Right atrium auricular region (tissue), 2 donors: ENCODE measurements around the gene HHIP. TPM values are rescaled to one million over a fixed set of nuclear protein-coding genes. Genes with fewer than 3 reads are reported as not detected.

Experiments used
- DNase-seq: peaks from one replicate; pipeline ENCODE4 v3.0.0-alpha.2; 2019; ENCODE audit warnings: low spot score
- H3K27ac ChIP-seq, 2 donors: fragments of 200-600 bp; sonication (generic); 1 replicate in 1 of 2; 2 replicates in 1 of 2; pipeline ENCODE4 v1.5.1; 2016 to 2019
- H3K27me3 ChIP-seq, 2 donors: fragments of 200-600 bp; sonication (generic); one replicate each; pipeline versions ENCODE4 v1.5.1 to v1.6.0; 2017 to 2019
- H3K36me3 ChIP-seq: fragments of 200-600 bp; sonication (generic); one replicate; pipeline ENCODE4 v1.5.1; 2016
- H3K4me1 ChIP-seq, 2 donors: fragments of 200-600 bp; sonication (generic); one replicate each; pipeline versions ENCODE4 v1.5.1 to v1.6.0; 2017 to 2019
- H3K4me3 ChIP-seq, 2 donors: fragments of 200-600 bp; sonication (generic); 1 replicate in 1 of 2; 2 replicates in 1 of 2; pipeline ENCODE4 v1.5.1; 2017 to 2019; ENCODE audit warnings: mild to moderate bottlenecking in 1 of 2, moderate library complexity in 1 of 2
- H3K9me3 ChIP-seq, 2 donors: fragments of 200-600 bp; sonication (generic); one replicate each; pipeline ENCODE4 v1.5.1; 2019
- CTCF ChIP-seq, 2 donors: fragments of 200-600 bp; sonication (generic); IDR thresholded peaks; one replicate each; pipeline ENCODE4 v1.5.1; 2019; ENCODE audit warnings: antibody characterized with exemption in 2 of 2
- total RNA-seq, 2 donors: library from RNA; depleted of rRNA; stranded (reverse); fragments of >200 nt; gene quantifications; one replicate each; pipeline ENCODE4 v1.1.0, GENCODE V29; 2016

The HHIP gene
- total RNA-seq, 2 donors from 2014 or later: 0.31 to 14.5 TPM

- DNase-seq: no peak
- TF ChIP-seq CTCF (IDR thresholded peaks at IDR 0.05): no peak
- Histone ChIP-seq H3K9me3 (no peaks in the 10 kb centered on the region), H3K4me1 (no peaks in the 10 kb centered on the region), H3K27ac (no peak overlapping the region), H3K36me3 (no peaks in the 10 kb centered on the region), H3K27me3 (no peaks in the 10 kb centered on the region), H3K4me3 (no peak overlapping the region)
Measured at GRCh38 chr4:144715230-144715629, 69.3 kb downstream of the HHIP start.

GRCh38 chr4:144716778-144717177, 70.8 kb downstream of the HHIP start:
- no peak for TF ChIP-seq CTCF (IDR thresholded peaks at IDR 0.05)
- Histone ChIP-seq H3K9me3 (no peaks in the 10 kb centered on the region), H3K27ac (no peak overlapping the region), H3K4me1 (no peaks in the 10 kb centered on the region), H3K27me3 (no peaks in the 10 kb centered on the region), H3K36me3 (no peaks in the 10 kb centered on the region), H3K4me3 (no peak overlapping the region)
- DNase-seq: no peak

- DNase-seq: no peak
- no peak for TF ChIP-seq CTCF (IDR thresholded peaks at IDR 0.05)
- Histone ChIP-seq H3K36me3 (no peaks in the 10 kb centered on the region), H3K9me3 (no peaks in the 10 kb centered on the region), H3K4me3 (no peak overlapping the region), H3K27ac (no peak overlapping the region), H3K27me3 (no peaks in the 10 kb centered on the region), H3K4me1 (no peaks in the 10 kb centered on the region)
Measured at GRCh38 chr4:144718958-144719512, 73.1 kb downstream of the HHIP start.

- TF ChIP-seq CTCF (IDR thresholded peaks at IDR 0.05): no peak
Measured at GRCh38 chr4:144720491-144720890, 74.5 kb downstream of the HHIP start.

GRCh38 chr4:144721994-144722393, 76.0 kb downstream of the HHIP start:
- Histone ChIP-seq H3K9me3 (no peaks in the 10 kb centered on the region), H3K27me3 (no peaks in the 10 kb centered on the region), H3K4me1 (no peaks in the 10 kb centered on the region), H3K27ac (no peak overlapping the region), H3K36me3 (no peaks in the 10 kb centered on the region), H3K4me3 (no peak overlapping the region)
- no peak for TF ChIP-seq CTCF (IDR thresholded peaks at IDR 0.05)
- DNase-seq: no peak

More at GRCh38 chr4:144720491-144720890, 74.5 kb downstream of the HHIP start:
- Histone ChIP-seq H3K9me3 (no peaks in the 10 kb centered on the region), H3K27me3 (no peaks in the 10 kb centered on the region), H3K36me3 (no peaks in the 10 kb centered on the region), H3K4me1 (no peaks in the 10 kb centered on the region), H3K27ac (no peak overlapping the region), H3K4me3 (no peak overlapping the region)
- no peak for DNase-seq

GRCh38 chr4:144723471-144723870, 77.5 kb downstream of the HHIP start:
- H3K27ac ChIP-seq: no peak overlapping the region
- no peaks in the 10 kb centered on the region for H3K36me3 ChIP-seq

More at GRCh38 chr4:144723471-144723870, 77.5 kb downstream of the HHIP start:
- no peak for TF ChIP-seq CTCF (IDR thresholded peaks at IDR 0.05)
- no peak for DNase-seq
- Histone ChIP-seq H3K27me3 (no peaks in the 10 kb centered on the region), H3K4me1 (no peaks in the 10 kb centered on the region), H3K4me3 (no peak overlapping the region), H3K9me3 (no peaks in the 10 kb centered on the region)
